22Rv1 (cell line): Measurements from ENCODE around the gene C3orf18.

ENCODE experiments used
- CTCF ChIP-seq: fragments of 450-650 bp; IDR thresholded peaks from 2 replicates; pipeline ENCODE4 v1.5.1; 2017; ENCODE audit warnings: mild to moderate bottlenecking
- ZFX ChIP-seq: fragments of 450-650 bp; IDR thresholded peaks from 2 replicates; pipeline ENCODE4 v1.6.1; 2017; ENCODE audit warnings: antibody characterized with exemption, borderline replicate concordance

- TF ChIP-seq CTCF: no peak
- no peak for TF ChIP-seq ZFX
Observed at GRCh38 chr3:50604628-50605588, 37.4 kb upstream of the C3orf18 start.
